HL-60 (cell line): ENCODE results near the gene PSME3.

Experiments
- CTCF ChIP-seq: IDR thresholded peaks from one replicate; pipeline ENCODE4 v1.5.1; 2011; ENCODE audit warnings: low read length, control low read depth, inconsistent platforms; ENCODE audit not compliant: insufficient read depth
- GABPA ChIP-seq: IDR thresholded peaks from 2 replicates; pipeline ENCODE4 v1.6.1; 2012; ENCODE audit warnings: low read depth
- POLR2AphosphoS5 ChIP-seq: IDR thresholded peaks from 2 replicates; pipeline ENCODE4 v1.6.1; 2012; ENCODE audit warnings: low read depth
- SPI1 ChIP-seq: IDR thresholded peaks from 2 replicates; pipeline ENCODE4 v1.6.1; 2012; ENCODE audit warnings: low read depth, mild to moderate bottlenecking, borderline replicate concordance
- TF ChIP-seq, protein P1 (sequence below): IDR thresholded peaks from 2 replicates; pipeline ENCODE4 v1.6.1; 2012; ENCODE audit warnings: low read depth; ENCODE audit not compliant: insufficient replicate concordance

GRCh38 chr17:42865638-42866094, 32.5 kb downstream of the PSME3 start:
- no peak for TF ChIP-seq CTCF
- no peak for TF ChIP-seq POLR2AphosphoS5
- TF ChIP-seq, protein P1, sequence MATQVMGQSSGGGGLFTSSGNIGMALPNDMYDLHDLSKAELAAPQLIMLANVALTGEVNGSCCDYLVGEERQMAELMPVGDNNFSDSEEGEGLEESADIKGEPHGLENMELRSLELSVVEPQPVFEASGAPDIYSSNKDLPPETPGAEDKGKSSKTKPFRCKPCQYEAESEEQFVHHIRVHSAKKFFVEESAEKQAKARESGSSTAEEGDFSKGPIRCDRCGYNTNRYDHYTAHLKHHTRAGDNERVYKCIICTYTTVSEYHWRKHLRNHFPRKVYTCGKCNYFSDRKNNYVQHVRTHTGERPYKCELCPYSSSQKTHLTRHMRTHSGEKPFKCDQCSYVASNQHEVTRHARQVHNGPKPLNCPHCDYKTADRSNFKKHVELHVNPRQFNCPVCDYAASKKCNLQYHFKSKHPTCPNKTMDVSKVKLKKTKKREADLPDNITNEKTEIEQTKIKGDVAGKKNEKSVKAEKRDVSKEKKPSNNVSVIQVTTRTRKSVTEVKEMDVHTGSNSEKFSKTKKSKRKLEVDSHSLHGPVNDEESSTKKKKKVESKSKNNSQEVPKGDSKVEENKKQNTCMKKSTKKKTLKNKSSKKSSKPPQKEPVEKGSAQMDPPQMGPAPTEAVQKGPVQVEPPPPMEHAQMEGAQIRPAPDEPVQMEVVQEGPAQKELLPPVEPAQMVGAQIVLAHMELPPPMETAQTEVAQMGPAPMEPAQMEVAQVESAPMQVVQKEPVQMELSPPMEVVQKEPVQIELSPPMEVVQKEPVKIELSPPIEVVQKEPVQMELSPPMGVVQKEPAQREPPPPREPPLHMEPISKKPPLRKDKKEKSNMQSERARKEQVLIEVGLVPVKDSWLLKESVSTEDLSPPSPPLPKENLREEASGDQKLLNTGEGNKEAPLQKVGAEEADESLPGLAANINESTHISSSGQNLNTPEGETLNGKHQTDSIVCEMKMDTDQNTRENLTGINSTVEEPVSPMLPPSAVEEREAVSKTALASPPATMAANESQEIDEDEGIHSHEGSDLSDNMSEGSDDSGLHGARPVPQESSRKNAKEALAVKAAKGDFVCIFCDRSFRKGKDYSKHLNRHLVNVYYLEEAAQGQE: no peak
- no peak for TF ChIP-seq GABPA
- no peak for TF ChIP-seq SPI1
